SJSA1 (cell line): ENCODE measurements around the gene MAML3. TPM values are rescaled to one million over a fixed set of nuclear protein-coding genes. Genes with fewer than 3 reads are reported as not detected.

Source experiments
- DNase-seq, 2 experiments: peaks; one replicate each; pipeline ENCODE4 v3.0.0-alpha.2; 2015 to 2020; ENCODE audit warnings: low spot score in 2 of 2, low read depth in 1 of 2
- H3K27ac ChIP-seq: fragments of 250-450 bp; sonication (Bioruptor Pico); 2 replicates; pipeline ENCODE4 v1.5.1; 2020; ENCODE audit warnings: mild to moderate bottlenecking, moderate library complexity
- H3K27me3 ChIP-seq: fragments of 250-450 bp; sonication (Bioruptor Pico); replicated peaks from 2 replicates; pipeline ENCODE4 v1.5.1; 2020; ENCODE audit warnings: mild to moderate bottlenecking, moderate library complexity
- H3K36me3 ChIP-seq: fragments of 250-450 bp; sonication (Bioruptor Pico); 2 replicates; pipeline ENCODE4 v1.5.1; 2020; ENCODE audit warnings: mild to moderate bottlenecking
- H3K4me1 ChIP-seq: fragments of 250-450 bp; sonication (Bioruptor Pico); replicated peaks from 2 replicates; pipeline ENCODE4 v1.6.1; 2021; ENCODE audit warnings: mild to moderate bottlenecking
- H3K4me3 ChIP-seq: fragments of 250-450 bp; sonication (Bioruptor Pico); 2 replicates; pipeline ENCODE4 v1.5.1; 2020; ENCODE audit warnings: mild to moderate bottlenecking
- H3K9me3 ChIP-seq: fragments of 250-450 bp; sonication (Bioruptor Pico); replicated peaks from 2 replicates; pipeline ENCODE4 v1.5.1; 2020; ENCODE audit warnings: mild to moderate bottlenecking
- total RNA-seq: library from RNA; depleted of rRNA; stranded (reverse); fragments of >200 nt; shearing (Covaris generic); gene quantifications from 2 replicates; pipeline ENCODE4 v1.2.3, GENCODE V29; 2014

The MAML3 gene
- total RNA-seq, 1 experiment from 2014 or later = 1.8 TPM

GRCh38 chr4:139978692-139979091, 175.3 kb downstream of the MAML3 start:
- no peak overlapping the region for H3K4me3 ChIP-seq
- no peaks in the 10 kb centered on the region for H3K9me3 ChIP-seq
- H3K27me3 ChIP-seq = no peaks in the 10 kb centered on the region
- no peak overlapping the region for H3K27ac ChIP-seq
- no peaks in the 10 kb centered on the region for H3K36me3 ChIP-seq
- peaks cover 28% of the 10 kb centered on the region for H3K4me1 ChIP-seq
- no peak for DNase-seq

GRCh38 chr4:139977838-139978609, 176.0 kb downstream of the MAML3 start:
- Histone ChIP-seq H3K4me3 (no peak overlapping the region), H3K27ac (no peak overlapping the region)

GRCh38 chr4:139975830-139976272, 178.1 kb downstream of the MAML3 start:
- Histone ChIP-seq H3K27ac (no peak overlapping the region), H3K36me3 (no peaks in the 10 kb centered on the region), H3K4me3 (no peak overlapping the region)

More at GRCh38 chr4:139977838-139978609, 176.0 kb downstream of the MAML3 start:
- Histone ChIP-seq H3K9me3 (no peaks in the 10 kb centered on the region), H3K4me1 (peaks cover 28% of the 10 kb centered on the region), H3K36me3 (no peaks in the 10 kb centered on the region), H3K27me3 (no peaks in the 10 kb centered on the region)
- no peak for DNase-seq

GRCh38 chr4:139973616-139974015, 180.4 kb downstream of the MAML3 start:
- H3K36me3 ChIP-seq = no peaks in the 10 kb centered on the region
- H3K27ac ChIP-seq = no peak overlapping the region
- H3K9me3 ChIP-seq = no peaks in the 10 kb centered on the region
- H3K4me3 ChIP-seq = no peak overlapping the region
- H3K27me3 ChIP-seq = no peaks in the 10 kb centered on the region
- H3K4me1 ChIP-seq = peaks cover 11% of the 10 kb centered on the region
- DNase-seq = no peak

More at GRCh38 chr4:139975830-139976272, 178.1 kb downstream of the MAML3 start:
- DNase-seq = peak in 1 of 2 experiments; percentile 15
- Histone ChIP-seq H3K4me1 (peaks cover 18% of the 10 kb centered on the region), H3K9me3 (no peaks in the 10 kb centered on the region), H3K27me3 (no peaks in the 10 kb centered on the region)

GRCh38 chr4:139973015-139973414, 181.0 kb downstream of the MAML3 start:
- no peak overlapping the region for H3K27ac ChIP-seq
- DNase-seq = no peak
- no peak overlapping the region for H3K4me3 ChIP-seq

GRCh38 chr4:139972305-139972704, 181.7 kb downstream of the MAML3 start:
- no peak overlapping the region for H3K4me3 ChIP-seq
- no peaks in the 10 kb centered on the region for H3K36me3 ChIP-seq
- DNase-seq = no peak
- H3K27ac ChIP-seq = no peak overlapping the region
- no peaks in the 10 kb centered on the region for H3K9me3 ChIP-seq
- H3K4me1 ChIP-seq = peaks cover 11% of the 10 kb centered on the region
- no peaks in the 10 kb centered on the region for H3K27me3 ChIP-seq

More at GRCh38 chr4:139973015-139973414, 181.0 kb downstream of the MAML3 start:
- no peaks in the 10 kb centered on the region for H3K36me3 ChIP-seq
- H3K4me1 ChIP-seq = peaks cover 11% of the 10 kb centered on the region
- no peaks in the 10 kb centered on the region for H3K9me3 ChIP-seq
- no peaks in the 10 kb centered on the region for H3K27me3 ChIP-seq

GRCh38 chr4:139971111-139971510, 182.9 kb downstream of the MAML3 start:
- Histone ChIP-seq H3K4me1 (peaks cover 7% of the 10 kb centered on the region), H3K27me3 (no peaks in the 10 kb centered on the region), H3K36me3 (no peaks in the 10 kb centered on the region), H3K27ac (no peak overlapping the region), H3K4me3 (no peak overlapping the region), H3K9me3 (no peaks in the 10 kb centered on the region)
- no peak for DNase-seq

GRCh38 chr4:139969635-139970266, 184.2 kb downstream of the MAML3 start:
- Histone ChIP-seq H3K4me3 (no peak overlapping the region), H3K4me1 (no peaks in the 10 kb centered on the region), H3K27ac (no peak overlapping the region), H3K9me3 (no peaks in the 10 kb centered on the region), H3K27me3 (no peaks in the 10 kb centered on the region), H3K36me3 (no peaks in the 10 kb centered on the region)
- DNase-seq = no peak

GRCh38 chr4:139968831-139969230, 185.2 kb downstream of the MAML3 start:
- Histone ChIP-seq H3K27me3 (no peaks in the 10 kb centered on the region), H3K9me3 (no peaks in the 10 kb centered on the region), H3K4me3 (no peak overlapping the region), H3K4me1 (no peaks in the 10 kb centered on the region), H3K36me3 (no peaks in the 10 kb centered on the region), H3K27ac (no peak overlapping the region)
- DNase-seq = no peak

GRCh38 chr4:139966383-139966782, 187.6 kb downstream of the MAML3 start:
- Histone ChIP-seq H3K9me3 (no peaks in the 10 kb centered on the region), H3K27me3 (no peaks in the 10 kb centered on the region), H3K27ac (no peak overlapping the region), H3K4me1 (peaks cover 5% of the 10 kb centered on the region), H3K4me3 (no peak overlapping the region), H3K36me3 (no peaks in the 10 kb centered on the region)
- no peak for DNase-seq

- Histone ChIP-seq H3K4me1 (peaks cover 9% of the 10 kb centered on the region), H3K4me3 (no peak overlapping the region), H3K27ac (no peak overlapping the region), H3K36me3 (no peaks in the 10 kb centered on the region), H3K27me3 (no peaks in the 10 kb centered on the region), H3K9me3 (no peaks in the 10 kb centered on the region)
- DNase-seq = no peak
These were observed 188.2 kb downstream of the MAML3 start for GRCh38 chr4:139965789-139966188.

GRCh38 chr4:139963708-139964107, 190.3 kb downstream of the MAML3 start:
- no peaks in the 10 kb centered on the region for H3K36me3 ChIP-seq
- no peak overlapping the region for H3K27ac ChIP-seq
- H3K27me3 ChIP-seq = no peaks in the 10 kb centered on the region
- H3K4me3 ChIP-seq = no peak overlapping the region
- DNase-seq = no peak
- no peaks in the 10 kb centered on the region for H3K9me3 ChIP-seq
- H3K4me1 ChIP-seq = peaks cover 14% of the 10 kb centered on the region

- H3K27me3 ChIP-seq = no peaks in the 10 kb centered on the region
- no peaks in the 10 kb centered on the region for H3K36me3 ChIP-seq
- peak overlapping the region; percentile 22; the same call in 1 of the 2 replicates for H3K27ac ChIP-seq
- H3K9me3 ChIP-seq = no peaks in the 10 kb centered on the region
- no peak overlapping the region for H3K4me3 ChIP-seq
- peaks cover 15% of the 10 kb centered on the region for H3K4me1 ChIP-seq
- no peak for DNase-seq
These were observed 191.8 kb downstream of the MAML3 start for GRCh38 chr4:139962130-139962684.
